Mesendoderm (in vitro differentiated cells): Measurements from ENCODE around the gene TOB1.
A peak's percentile ranks its signal among the peaks of the same experiment; 100 is the strongest.

Experiments
- DNase-seq: peaks from one replicate; pipeline ENCODE4 v3.0.0; 2013
- H2AK5ac ChIP-seq: 2 replicates; pipeline ENCODE4 v1.6.1; 2013; ENCODE audit warnings: low read length, inconsistent platforms
- H2BK120ac ChIP-seq: 2 replicates; pipeline ENCODE4 v1.6.1; 2013; ENCODE audit warnings: low read depth, mild to moderate bottlenecking, low read length, moderate library complexity, mixed read lengths
- H2BK15ac ChIP-seq: replicated peaks from 2 replicates; pipeline ENCODE4 v1.6.1; 2013; ENCODE audit warnings: low read depth, mild to moderate bottlenecking, moderate library complexity
- H2BK5ac ChIP-seq: 2 replicates; pipeline ENCODE4 v1.6.1; 2013; ENCODE audit warnings: low read length, inconsistent platforms
- H3K18ac ChIP-seq: 2 replicates; pipeline ENCODE4 v1.6.1; 2013; ENCODE audit warnings: mild to moderate bottlenecking, low read length, mixed read lengths
- H3K23ac ChIP-seq: one replicate; pipeline ENCODE4 v1.6.1; 2013; ENCODE audit warnings: low read length
- H3K27ac ChIP-seq: 2 replicates; pipeline ENCODE4 v1.5.1; 2013; ENCODE audit warnings: low read depth, mild to moderate bottlenecking, inconsistent platforms, low read length, moderate library complexity
- H3K27me3 ChIP-seq: 2 replicates; pipeline ENCODE4 v1.6.1; 2013; ENCODE audit warnings: low read length, control low read depth, mild to moderate bottlenecking, inconsistent platforms; ENCODE audit not compliant: insufficient read depth, poor library complexity
- H3K36me3 ChIP-seq: 2 replicates; pipeline ENCODE4 v1.6.1; 2013; ENCODE audit warnings: low read length, inconsistent platforms; ENCODE audit not compliant: control insufficient read depth, insufficient read depth
- H3K4ac ChIP-seq: one replicate; pipeline ENCODE4 v1.6.1; 2013; ENCODE audit warnings: low read depth, mild to moderate bottlenecking, low read length, moderate library complexity
- H3K4me1 ChIP-seq: 2 replicates; pipeline ENCODE4 v1.6.1; 2013; ENCODE audit warnings: low read depth, low read length, inconsistent platforms; ENCODE audit not compliant: control insufficient read depth
- H3K4me2 ChIP-seq: 2 replicates; pipeline ENCODE4 v1.6.1; 2013; ENCODE audit warnings: low read length
- H3K4me3 ChIP-seq: 2 replicates; pipeline ENCODE4 v1.5.1; 2013; ENCODE audit warnings: mild to moderate bottlenecking, low read length
- H3K56ac ChIP-seq: one replicate; pipeline ENCODE4 v1.6.1; 2013; ENCODE audit warnings: low read length
- H3K79me1 ChIP-seq: 2 replicates; pipeline ENCODE4 v1.6.1; 2013; ENCODE audit warnings: low read length, inconsistent platforms
- H3K79me2 ChIP-seq: 2 replicates; pipeline ENCODE4 v1.6.1; 2013; ENCODE audit warnings: mild to moderate bottlenecking, low read length; ENCODE audit not compliant: control insufficient read depth, insufficient read depth
- H3K9ac ChIP-seq: 2 replicates; pipeline ENCODE4 v1.6.1; 2013; ENCODE audit warnings: low read length, inconsistent platforms
- H4K5ac ChIP-seq: one replicate; pipeline ENCODE4 v1.6.1; 2013; ENCODE audit warnings: low read length
- H4K8ac ChIP-seq: one replicate; pipeline ENCODE4 v1.6.1; 2013; ENCODE audit warnings: low read depth, mild to moderate bottlenecking, control low read depth, low read length, moderate library complexity
- WGBS: extraction: QIAGEN DNeasy Blood & Tissue Kit; methylation state at CpG from one replicate; pipeline ENCODE4 v1.1.7; 2013; ENCODE audit warnings: low lambda C conversion rate, missing lambda C conversion rate; ENCODE audit not compliant: insufficient coverage; ENCODE audit errors: extremely low coverage; 5-methylcytosine and 5-hydroxymethylcytosine counted together

The TOB1 gene

GRCh38 chr17:50818261-50818660, 47.9 kb downstream of the TOB1 start:
- H3K4me3 ChIP-seq: no peak overlapping the region
- no peak overlapping the region for H3K4me2 ChIP-seq
- no peak overlapping the region for H3K4ac ChIP-seq
- no peaks in the 10 kb centered on the region for H3K36me3 ChIP-seq
- H2BK5ac ChIP-seq: no peak overlapping the region
- no peaks in the 10 kb centered on the region for H3K79me2 ChIP-seq
- peaks cover 3% of the 10 kb centered on the region for H3K4me1 ChIP-seq
- H2BK120ac ChIP-seq: no peak overlapping the region
- no peak overlapping the region for H2AK5ac ChIP-seq
- H3K79me1 ChIP-seq: no peaks in the 10 kb centered on the region
- no peak overlapping the region for H3K27ac ChIP-seq
- no peak overlapping the region for H3K56ac ChIP-seq
- no peak overlapping the region for H4K5ac ChIP-seq
- no peak for DNase-seq
- no peak overlapping the region for H4K8ac ChIP-seq
- WGBS: no CpG with 5 or more reads among the region's 4 CpGs
- no peak overlapping the region for H3K23ac ChIP-seq
- no peak overlapping the region for H2BK15ac ChIP-seq
- H3K27me3 ChIP-seq: no peaks in the 10 kb centered on the region
- no peak overlapping the region for H3K9ac ChIP-seq
- no peak overlapping the region for H3K18ac ChIP-seq

- Histone ChIP-seq H3K4ac (no peak overlapping the region), H3K9ac (no peak overlapping the region), H3K36me3 (no peaks in the 10 kb centered on the region), H2BK5ac (no peak overlapping the region), H4K5ac (no peak overlapping the region), H2BK15ac (no peak overlapping the region), H3K4me3 (no peak overlapping the region), H3K4me2 (no peak overlapping the region), H3K27me3 (no peaks in the 10 kb centered on the region), H3K18ac (no peak overlapping the region), H3K4me1 (peaks cover 3% of the 10 kb centered on the region), H3K23ac (no peak overlapping the region), H3K56ac (no peak overlapping the region), H2BK120ac (no peak overlapping the region), H4K8ac (no peak overlapping the region), H3K27ac (no peak overlapping the region), H2AK5ac (no peak overlapping the region), H3K79me2 (no peaks in the 10 kb centered on the region), H3K79me1 (no peaks in the 10 kb centered on the region)
- DNase-seq: peak; percentile 89
- no CpG with 5 or more reads among the region's 7 CpGs for WGBS
These were observed 48.3 kb downstream of the TOB1 start for GRCh38 chr17:50817838-50818237.

GRCh38 chr17:50816771-50817751, 49.1 kb downstream of the TOB1 start:
- peak; percentile 38 for DNase-seq
- Histone ChIP-seq H3K18ac (no peak overlapping the region), H3K79me2 (no peaks in the 10 kb centered on the region), H3K23ac (no peak overlapping the region), H2BK5ac (no peak overlapping the region), H4K5ac (no peak overlapping the region), H3K36me3 (no peaks in the 10 kb centered on the region), H3K4me3 (no peak overlapping the region), H2BK120ac (no peak overlapping the region), H3K27ac (no peak overlapping the region), H3K4ac (no peak overlapping the region), H3K56ac (no peak overlapping the region), H3K4me2 (no peak overlapping the region), H3K27me3 (no peaks in the 10 kb centered on the region), H2BK15ac (no peak overlapping the region), H3K9ac (no peak overlapping the region), H3K4me1 (peaks cover 3% of the 10 kb centered on the region), H3K79me1 (no peaks in the 10 kb centered on the region), H4K8ac (no peak overlapping the region), H2AK5ac (no peak overlapping the region)
- WGBS: no CpG with 5 or more reads among the region's 27 CpGs

GRCh38 chr17:50816271-50816670, 49.9 kb downstream of the TOB1 start:
- no peak overlapping the region for H3K23ac ChIP-seq
- H2BK15ac ChIP-seq: no peak overlapping the region
- no peak overlapping the region for H3K27ac ChIP-seq
- no peak overlapping the region for H4K5ac ChIP-seq
- H2BK120ac ChIP-seq: no peak overlapping the region
- H2AK5ac ChIP-seq: no peak overlapping the region
- no peaks in the 10 kb centered on the region for H3K27me3 ChIP-seq
- no peak overlapping the region for H2BK5ac ChIP-seq
- H4K8ac ChIP-seq: no peak overlapping the region
- no peaks in the 10 kb centered on the region for H3K79me2 ChIP-seq
- DNase-seq: no peak
- no peak overlapping the region for H3K4me3 ChIP-seq
- H3K9ac ChIP-seq: no peak overlapping the region
- no peak overlapping the region for H3K4me2 ChIP-seq
- H3K56ac ChIP-seq: no peak overlapping the region
- WGBS: no CpG with 5 or more reads among the region's 5 CpGs
- no peak overlapping the region for H3K4ac ChIP-seq
- peaks cover 3% of the 10 kb centered on the region for H3K4me1 ChIP-seq
- no peaks in the 10 kb centered on the region for H3K79me1 ChIP-seq
- H3K36me3 ChIP-seq: no peaks in the 10 kb centered on the region
- no peak overlapping the region for H3K18ac ChIP-seq

GRCh38 chr17:50815400-50815799, 50.8 kb downstream of the TOB1 start:
- Histone ChIP-seq H3K79me2 (no peaks in the 10 kb centered on the region), H2BK15ac (no peak overlapping the region), H3K4ac (no peak overlapping the region), H4K5ac (no peak overlapping the region), H2BK5ac (no peak overlapping the region), H3K27me3 (no peaks in the 10 kb centered on the region), H3K4me2 (no peak overlapping the region), H3K56ac (no peak overlapping the region), H3K23ac (no peak overlapping the region), H4K8ac (no peak overlapping the region), H3K36me3 (no peaks in the 10 kb centered on the region), H3K9ac (no peak overlapping the region), H3K4me1 (peaks cover 3% of the 10 kb centered on the region), H2BK120ac (no peak overlapping the region), H2AK5ac (no peak overlapping the region), H3K4me3 (no peak overlapping the region), H3K18ac (no peak overlapping the region), H3K79me1 (no peaks in the 10 kb centered on the region), H3K27ac (no peak overlapping the region)
- no CpG with 5 or more reads among the region's 3 CpGs for WGBS
- no peak for DNase-seq

- Histone ChIP-seq H3K4me1 (peaks cover 3% of the 10 kb centered on the region), H3K9ac (no peak overlapping the region), H2BK120ac (no peak overlapping the region)
These were observed 52.6 kb downstream of the TOB1 start for GRCh38 chr17:50813583-50813982.

More at GRCh38 chr17:50813583-50813982, 52.6 kb downstream of the TOB1 start:
- Histone ChIP-seq H3K27ac (no peak overlapping the region), H3K23ac (no peak overlapping the region), H3K18ac (no peak overlapping the region), H2BK5ac (no peak overlapping the region), H3K36me3 (no peaks in the 10 kb centered on the region), H3K79me1 (no peaks in the 10 kb centered on the region), H2AK5ac (no peak overlapping the region), H4K8ac (no peak overlapping the region), H3K4ac (no peak overlapping the region), H3K56ac (no peak overlapping the region), H3K4me3 (no peak overlapping the region), H3K27me3 (no peaks in the 10 kb centered on the region), H3K79me2 (no peaks in the 10 kb centered on the region), H4K5ac (no peak overlapping the region), H2BK15ac (no peak overlapping the region), H3K4me2 (no peak overlapping the region)
- no peak for DNase-seq
